COLO668 (cell line): Measurements from ENCODE around the gene EHD1.
"Not testable (repeated sequence)": the region's sequence is repeated elsewhere in the genome, so short reads cannot be mapped to it uniquely, and the experiment has no call there.

Source experiments
- DNase-seq: peaks from one replicate; lab custom pipeline; 2025; ENCODE audit not compliant: unreplicated experiment; lab: John Stamatoyannopoulos, UW

EHD1 gene

DNA sequence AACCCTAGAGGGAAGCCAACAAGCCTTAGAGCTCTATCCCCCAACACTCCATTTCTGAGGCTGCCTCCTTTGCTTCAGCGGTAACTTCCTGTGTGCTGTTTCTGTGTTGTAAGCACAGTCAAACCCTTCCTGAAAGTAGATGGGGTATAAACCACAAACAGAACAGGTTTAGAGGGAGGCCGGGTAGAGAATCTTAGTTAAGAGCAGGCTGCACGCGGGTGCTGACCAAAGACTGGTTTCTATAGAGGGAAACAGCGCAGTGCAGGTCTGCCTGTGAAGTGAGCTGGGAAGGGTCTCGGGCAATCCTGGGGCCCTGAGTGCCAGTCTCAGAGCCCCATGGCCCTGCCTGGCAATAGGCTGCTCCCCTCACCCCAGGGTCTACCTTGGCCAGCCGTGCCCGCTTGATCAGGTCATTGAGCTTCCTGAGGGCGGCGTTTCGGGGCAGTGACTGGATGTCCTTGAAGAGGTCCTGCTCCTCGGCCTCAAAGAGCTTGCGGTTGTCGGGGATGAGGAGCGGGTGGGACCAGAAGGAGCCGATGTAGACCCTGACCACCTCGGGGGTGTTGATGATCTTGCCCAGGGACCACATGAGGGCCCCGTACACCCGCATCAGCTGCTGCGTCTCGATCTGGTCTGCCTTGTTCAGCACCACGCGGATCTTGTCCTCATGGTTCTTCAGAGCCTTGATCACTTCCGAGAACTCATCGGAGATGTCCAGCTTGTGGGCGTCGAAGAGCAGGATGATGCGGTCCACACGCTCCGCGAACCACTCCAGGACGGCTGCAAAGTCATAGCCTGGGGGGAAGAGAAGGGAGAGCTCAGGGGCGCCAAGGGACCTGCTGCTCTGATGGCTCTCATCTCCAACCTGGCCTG is 18.6 kb downstream of the EHD1 start:
- no peak for DNase-seq

DNA sequence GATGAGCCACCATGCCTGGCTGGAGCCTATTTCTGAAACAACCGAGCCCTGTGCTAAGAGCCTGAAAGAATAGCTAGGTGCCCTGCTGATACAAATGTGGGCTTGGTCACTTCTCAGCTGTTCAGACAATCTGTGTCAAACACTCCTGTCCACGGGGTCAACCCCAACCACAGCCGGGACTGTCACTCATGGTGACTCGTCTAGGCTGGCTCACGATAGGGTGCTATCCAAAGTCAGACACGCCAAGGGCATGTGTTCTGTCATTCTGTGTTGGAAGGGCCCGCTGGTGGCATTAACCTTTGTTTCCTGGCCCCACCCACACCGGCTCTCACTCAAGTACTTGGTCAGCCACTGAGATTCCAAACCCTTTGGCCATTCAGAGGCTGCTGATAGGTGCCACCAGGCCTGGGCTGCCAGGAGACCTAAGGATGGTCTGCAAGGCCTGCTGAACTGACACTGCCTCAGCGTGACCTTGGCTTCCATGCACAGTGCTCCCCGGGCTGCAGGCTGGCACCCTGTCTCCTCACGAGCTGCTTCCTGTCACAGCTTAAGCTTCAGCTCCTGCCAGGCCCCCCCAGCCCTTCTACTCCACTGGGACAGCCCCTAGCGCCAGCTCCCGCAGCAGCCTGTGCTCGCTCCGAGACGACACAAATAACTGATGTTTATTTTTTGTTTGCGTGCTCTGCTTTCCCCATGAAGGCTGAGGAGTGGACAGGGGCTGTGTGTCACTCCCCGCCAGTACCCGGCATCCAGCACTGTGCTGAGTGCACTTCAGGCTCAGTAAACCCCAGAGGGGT is 19.8 kb downstream of the EHD1 start:
- no peak for DNase-seq

DNA sequence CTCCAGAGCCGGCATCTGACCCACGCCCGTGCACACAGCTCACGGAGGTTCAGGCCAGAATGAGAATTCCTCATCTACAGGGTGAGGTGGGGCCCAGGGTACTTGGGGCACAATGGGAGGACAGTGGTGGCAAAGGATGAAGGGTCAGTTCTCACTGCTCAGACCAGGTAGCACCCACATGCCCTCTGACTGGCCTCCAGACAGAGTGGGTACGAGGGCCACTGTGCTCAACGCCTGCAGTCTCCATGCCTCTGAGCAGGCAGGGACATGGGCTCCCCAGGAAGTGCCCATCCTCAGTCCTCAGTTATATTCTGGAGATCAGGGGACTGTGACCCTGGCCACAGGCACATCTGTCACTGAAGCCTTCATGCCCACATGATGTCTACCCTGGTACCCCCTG is 20.9 kb downstream of the EHD1 start:
- no peak for DNase-seq

DNA sequence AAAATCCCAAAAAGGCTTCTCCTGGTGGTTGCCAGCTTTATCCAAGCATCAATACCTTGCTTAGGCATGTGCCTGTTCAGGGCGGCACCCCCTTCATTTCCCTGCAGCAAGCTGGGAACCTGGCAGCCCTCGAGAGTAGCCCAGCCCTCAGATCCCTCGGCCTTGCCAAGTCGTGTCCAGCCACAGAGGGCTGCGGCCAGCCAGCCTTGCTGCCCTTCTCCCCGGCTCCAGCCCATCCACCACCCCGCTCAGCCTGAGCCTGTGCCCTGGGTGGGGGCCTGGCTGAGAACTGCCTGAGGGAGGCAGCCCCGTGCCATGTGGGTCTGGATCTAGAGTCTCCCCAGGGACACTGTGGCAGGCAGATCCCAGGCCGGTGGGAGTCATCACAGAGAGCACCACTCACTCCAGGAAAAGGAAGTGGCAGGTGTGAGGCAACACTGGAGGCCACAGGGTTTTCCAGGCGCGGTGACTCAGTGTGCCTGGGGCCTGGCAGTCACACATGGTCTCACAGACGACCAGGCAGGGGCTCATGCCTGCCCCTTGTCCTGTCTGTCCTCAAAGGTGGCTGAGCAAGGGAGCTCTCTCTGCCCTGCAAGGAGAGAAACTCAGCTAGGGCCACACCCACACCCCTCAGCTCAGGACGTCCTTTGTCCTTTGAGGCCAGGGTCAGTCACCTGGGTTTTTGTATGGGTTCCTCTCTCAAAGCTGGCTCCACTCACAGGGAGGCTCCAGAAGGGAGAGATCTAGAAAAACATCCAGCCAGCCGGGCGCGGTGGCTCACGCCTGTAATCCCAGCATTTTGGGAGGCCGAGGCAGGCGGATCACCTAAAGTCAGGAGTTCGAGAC is 21.8 kb downstream of the EHD1 start:
- DNase-seq: peak; percentile 72

DNA sequence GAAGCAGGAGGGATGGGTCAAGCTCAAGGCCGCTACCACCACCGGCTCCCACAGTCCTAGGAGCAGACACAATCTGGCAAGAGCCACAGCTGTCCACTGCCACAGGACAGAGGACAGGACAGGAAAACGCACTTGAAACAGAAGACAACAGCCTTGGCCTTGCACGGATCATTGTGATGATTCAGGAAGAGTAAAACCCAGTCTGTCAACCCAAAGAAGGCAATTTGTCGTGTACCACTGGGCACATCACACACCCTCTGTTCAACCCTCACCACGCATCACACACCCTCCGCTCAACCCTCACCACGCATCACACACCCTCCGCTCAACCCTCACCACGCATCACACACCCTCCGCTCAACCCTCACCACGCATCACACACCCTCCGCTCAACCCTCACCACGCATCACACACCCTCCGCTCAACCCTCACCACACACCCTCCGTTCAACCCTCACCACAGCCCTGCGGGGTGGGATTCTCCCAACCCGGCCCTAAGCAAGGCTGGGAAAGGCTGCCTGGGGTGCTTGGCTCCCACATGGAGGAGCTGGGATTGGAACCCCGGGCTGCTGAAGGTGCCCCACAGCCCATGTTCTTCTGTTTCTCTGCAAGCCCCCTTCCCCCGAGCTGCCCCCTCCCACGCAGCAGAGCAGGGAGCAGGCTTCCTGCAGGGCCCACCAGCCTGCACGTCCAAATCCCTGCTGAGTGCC is 22.7 kb downstream of the EHD1 start:
- DNase-seq: no peak

DNA sequence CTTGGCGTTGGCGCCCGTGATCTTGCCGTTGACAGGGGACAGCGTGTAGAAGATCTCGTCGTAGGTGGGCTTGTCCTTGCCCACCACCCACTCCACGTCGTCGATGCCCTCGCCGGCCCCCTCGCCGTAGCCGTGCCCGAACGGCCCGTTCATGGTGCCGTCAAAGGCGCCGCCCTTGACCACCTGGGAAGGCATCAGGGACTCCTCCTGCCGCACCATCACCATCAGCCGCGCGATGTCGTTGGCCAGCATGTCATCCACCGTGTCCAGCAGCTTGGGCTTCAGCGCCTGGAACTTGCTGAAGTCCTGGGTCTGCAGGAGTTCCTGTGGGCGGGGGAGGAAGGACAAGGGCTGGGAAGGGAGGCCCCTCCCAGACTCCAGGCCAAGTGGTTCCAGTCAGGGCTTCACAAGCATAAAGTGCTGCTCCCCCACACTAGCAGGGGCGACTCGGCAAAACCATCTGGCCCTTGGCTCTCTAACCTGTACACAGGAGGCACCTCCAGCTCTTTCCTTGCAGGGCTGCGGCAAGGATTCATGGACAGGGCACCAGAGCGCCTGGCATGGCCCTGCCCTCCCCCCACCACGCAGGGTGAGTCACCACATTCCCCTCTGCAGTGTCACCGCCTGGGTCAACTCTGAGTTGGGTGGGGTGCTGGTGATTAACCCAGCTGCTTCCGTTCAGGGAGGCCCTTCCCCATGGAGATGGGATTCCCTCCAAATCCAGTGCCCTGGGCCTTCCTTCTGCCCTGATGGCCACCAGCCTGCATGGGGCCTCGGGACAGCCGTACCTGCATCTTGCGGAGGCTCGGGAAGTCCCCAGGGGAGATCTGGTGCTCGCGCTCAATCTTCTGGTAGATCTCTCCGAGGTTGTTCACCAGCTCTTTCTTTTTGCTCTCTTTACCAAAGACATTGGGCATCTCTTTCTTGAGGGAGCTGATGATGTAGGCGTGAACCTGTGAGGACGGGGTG is 23.6 kb downstream of the EHD1 start:
- peak; percentile 74 for DNase-seq

DNA sequence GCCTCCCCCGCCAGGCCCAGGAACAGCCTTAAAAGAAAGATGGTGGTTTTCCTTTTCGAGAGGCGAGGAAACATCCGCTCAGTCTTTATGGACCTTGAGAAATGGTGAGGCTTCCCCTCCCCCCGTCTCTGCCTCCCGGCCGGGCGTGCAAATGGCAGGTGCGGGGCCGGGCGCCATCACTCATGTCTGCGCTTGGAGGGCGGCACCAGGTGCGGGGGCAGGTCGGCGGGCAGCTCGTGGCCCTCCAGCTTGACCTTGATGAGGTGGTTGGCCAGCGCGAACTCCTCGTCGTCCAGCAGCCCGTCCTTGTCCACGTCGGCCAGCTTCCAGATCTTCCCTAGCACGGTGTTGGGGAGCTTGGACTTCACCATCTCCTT is 24.3 kb downstream of the EHD1 start:
- no peak for DNase-seq

DNA sequence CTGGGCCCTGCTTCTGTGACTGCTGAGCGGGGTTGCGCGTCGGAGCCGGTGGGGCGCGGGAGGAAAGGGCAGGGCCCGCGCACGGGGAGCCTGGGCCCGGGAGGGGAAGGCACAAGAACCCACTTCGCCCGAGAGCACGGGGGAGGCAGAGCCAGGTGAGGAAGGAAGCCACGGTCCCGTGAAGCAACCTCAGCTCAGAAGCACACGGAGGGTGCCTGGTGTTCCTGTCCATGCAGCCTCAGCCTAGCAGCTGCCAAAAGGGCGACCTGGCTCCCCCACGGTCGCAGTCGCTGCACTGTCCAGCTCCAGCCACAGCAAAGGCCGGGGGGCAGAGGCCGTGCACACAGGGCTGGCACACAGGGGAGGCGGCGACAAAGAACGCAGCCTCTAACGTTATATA is 24.7 kb downstream of the EHD1 start:
- no peak for DNase-seq

DNA sequence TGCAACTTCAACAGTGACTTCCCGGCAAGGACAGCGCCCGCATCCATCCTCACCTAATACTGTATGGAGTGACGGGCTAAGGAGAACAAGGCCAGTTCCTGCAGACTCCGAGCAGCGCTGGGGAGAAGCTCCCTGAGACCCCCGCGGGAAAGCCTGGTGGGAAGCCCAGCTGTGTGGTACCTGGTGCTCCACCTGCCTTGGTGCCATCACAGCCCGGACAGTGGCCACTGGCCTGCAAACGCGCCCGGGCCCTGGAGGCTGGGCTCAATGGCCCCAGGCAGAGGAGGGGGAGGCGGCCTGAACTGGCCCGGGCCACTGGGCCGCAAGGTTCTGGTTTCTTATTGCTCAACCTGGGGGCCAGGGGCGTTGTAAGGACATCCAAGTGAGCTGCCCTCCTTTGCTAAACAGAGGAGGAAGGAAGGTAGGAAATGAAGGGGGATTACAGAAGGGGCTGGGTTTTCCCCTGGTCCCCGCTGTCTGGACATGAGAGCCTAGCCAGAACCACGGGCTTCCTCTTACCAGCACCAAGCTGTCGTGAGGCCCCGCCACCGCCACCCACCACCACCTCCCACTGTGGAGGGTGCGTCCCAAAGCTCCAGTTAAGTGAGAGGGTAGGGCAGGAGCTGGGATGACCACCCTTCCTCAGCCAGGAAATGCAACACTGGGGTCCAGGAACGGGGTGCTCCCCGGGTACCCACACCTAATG is 25.5 kb downstream of the EHD1 start:
- DNase-seq: no peak

DNA sequence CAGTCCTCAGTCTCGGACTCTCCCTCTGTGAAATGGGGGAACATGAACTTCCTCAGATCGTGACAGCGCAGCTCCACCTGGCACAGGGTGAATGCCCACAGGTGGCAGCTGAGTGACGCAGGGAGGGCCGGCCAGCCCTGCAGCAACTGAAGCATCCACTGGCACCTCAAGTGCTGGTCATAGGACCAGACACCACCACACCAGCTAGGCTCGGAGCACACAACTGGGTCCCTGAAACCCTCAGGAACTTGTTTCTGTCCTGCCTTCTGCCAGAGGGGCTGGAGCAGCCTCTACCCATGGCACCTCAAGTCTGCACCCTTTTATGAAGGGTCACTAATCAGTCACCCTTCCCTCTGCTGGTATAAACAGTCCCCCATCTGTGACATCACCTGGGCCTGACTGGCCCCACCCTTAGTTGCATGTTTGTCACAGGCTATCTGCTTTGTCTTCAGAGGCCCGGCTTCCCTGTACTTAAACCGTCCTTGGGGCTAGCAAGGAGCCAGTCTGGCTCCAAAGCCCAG is 26.5 kb downstream of the EHD1 start:
- DNase-seq: no peak

DNA sequence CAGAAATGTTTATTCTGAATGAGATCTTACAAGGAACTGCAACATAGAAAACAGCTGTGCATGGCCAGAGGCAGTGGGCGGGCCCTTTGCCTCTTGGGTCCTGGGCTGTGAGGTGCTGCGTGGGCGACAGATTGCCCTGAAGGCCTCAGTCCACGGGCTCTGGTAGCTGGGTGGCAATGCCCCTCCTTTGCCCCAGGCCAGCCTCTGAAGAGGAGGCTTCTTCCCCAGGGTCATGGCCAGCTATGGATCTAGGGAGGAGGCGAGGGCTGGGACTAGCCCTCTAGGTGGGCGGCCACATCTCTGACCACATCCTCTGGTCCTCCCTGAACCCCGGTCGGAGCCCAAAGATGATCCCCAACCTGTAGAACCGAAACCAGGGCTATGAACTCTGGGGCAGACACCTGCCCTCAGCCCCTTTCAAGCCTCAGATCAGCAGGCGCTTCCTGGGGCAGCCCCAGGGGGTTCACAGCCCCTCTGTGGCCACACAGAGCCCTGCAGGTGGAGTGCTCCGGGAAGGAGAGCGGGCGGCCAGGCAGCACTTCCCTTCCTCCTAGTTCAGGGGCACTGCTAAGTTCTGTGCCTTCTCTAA is 27.3 kb downstream of the EHD1 start:
- DNase-seq: no peak

DNA sequence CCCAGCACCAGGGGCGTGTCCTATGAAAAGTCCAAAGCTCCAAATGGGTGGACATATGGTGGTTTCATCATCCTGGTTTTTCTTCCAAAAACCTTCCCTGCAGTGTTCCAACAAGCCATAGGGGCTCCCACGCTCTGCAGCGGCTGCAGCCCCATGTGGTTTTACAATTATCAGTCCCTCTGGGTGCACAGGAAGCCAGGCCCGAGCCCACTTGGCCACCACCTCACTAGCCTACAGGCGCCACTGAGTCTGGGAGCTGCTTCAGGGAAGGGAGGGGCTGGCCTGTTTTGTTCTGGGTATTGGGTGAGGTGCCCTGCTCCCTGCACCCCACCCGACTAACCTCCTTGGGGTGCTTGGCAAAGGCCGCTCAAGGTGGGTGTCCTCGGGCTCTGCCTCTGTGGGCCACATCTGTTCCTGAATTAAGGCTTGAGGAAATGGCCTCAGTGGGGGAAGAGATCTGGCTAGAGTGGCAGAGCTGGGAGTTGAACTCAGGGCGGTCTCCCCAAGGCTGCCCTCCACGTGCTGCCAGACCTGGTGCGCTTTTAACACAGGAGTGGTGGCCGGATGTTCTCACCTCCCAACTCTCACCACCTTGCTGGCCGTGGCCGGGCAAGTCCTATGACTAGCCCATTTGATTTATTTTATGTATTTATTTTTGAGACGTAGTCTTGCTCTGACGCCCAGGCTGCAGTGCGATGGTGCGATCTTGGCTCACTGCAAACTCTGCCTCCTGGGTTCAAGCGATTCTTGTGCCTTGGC is 28.6 kb downstream of the EHD1 start:
- no peak for DNase-seq

DNA sequence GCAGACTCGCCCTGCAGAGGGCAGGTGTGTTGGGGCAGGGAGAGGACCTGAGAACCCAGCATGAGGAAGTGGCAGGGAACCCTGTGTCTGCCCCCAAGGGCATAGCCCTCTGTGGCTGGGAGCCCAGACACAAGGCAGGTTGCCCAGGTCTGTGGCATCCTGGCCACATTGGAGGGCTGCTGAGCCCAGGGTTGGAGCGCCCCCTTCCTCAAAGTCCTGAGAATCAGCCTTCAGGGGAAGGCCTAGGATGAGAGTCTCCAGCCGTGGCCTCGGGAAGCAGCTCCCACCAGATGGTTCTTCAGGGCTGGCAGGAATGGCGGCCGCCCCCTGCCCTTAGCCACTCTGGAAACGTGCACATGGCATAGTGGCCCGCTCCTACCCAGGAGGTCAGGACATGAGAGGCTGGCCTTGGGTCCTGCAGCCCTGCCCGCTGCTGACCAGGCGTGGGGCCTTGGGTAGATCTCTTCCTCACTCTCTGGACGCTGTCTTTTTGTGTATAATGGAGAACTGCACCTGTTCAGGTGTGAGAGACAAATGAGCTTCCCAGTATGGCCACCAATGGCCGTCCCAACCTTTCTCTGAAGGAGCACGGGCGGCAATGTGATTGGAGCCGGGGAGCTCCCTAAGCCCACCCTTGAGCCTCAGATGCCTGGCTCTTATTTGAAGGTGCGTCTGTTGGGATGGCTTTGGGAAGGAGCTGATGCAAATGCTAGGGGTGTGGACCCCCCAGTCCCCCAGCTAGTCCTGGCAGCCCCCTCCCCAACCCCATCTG is 29.4 kb downstream of the EHD1 start:
- peak; percentile 33 for DNase-seq

DNA sequence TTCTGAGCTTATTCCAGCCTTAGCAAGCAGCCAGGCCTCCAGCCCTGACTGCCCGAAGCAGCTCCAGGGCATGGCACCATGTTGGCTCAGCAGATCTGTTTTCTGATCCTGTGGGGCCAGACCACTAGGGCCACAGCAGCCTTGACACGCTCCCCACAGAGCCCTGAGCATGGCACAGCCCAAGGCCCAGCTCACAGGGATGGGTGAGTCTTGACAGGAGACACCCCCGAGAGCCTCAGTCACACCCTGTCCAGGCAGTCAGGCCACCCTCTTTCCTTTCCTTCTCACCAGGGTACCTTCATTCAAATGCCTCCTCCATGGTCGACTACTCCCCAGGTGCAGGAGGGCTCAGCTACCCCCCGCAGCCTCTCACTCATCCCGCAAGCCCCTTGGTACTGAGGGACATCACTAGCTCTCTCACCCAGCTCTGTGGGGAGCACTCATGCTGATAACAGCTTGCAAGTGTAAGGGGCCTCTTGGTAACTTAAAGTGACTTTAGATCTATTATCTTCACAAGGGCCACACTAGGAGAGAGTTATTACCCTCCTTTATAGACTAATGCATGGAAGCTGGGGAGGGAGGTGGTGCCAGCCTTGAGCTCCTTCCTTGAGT is 30.1 kb downstream of the EHD1 start:
- DNase-seq: no peak

DNA sequence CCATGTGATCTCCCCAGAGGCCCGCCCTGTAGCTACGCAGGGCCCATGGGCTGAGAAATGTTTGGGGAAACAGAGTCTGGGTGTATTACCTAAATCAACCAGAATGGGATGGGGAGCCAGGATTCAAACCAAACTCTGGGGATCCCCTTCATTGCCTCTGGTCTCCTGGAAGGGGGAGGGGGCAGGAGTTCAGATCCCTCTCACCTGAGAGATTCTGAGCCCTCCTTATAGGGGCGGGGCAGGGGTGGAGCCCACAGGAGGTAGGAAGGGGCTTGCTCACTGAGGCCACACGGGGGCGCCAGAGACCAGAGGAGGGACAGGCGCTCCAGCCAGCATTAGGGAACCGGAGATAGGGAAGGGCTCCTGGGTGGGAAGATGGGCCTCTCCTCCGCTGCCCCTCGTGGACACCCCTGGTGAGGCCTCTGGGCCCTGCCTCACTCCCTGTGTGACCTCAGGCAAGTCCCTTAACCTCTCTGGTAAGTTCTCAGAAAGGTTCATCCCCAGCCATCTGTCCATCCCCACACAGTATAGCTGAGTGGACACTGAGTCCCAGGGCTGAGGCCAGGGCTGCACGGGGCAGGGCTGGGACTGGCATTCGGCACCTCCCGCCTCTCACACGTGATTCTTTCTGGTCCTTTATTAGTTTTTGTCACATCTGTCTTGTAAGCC is 31.3 kb downstream of the EHD1 start:
- peak; percentile 98 for DNase-seq

DNA sequence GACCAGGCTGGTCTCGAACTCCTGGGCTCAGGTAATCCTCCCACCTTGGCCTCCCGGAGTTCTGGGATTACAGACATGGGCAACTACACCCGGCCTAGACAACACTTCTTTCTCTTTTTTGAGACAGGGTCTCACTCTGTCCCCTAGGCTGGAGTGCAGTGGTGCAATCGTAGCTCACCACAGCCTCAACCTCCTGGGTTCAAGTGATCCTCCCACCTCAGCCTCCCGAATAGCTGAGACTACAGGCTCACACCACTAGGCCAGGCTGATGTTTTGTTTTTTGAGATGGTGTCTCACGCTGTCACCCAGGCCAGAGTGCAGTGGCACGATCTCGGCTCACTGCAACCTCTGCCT is 32.7 kb downstream of the EHD1 start:
- not testable (repeated sequence) for DNase-seq
